GM19025 (cell line): ENCODE data around the gene EVC.

ENCODE experiments used
- ATAC-seq: cut with Tn5 transposase; IDR thresholded peaks from one replicate; pipeline ENCODE4 v1.9.1; 2021; ENCODE audit warnings: mild to moderate bottlenecking, low read depth, moderate library complexity; ENCODE audit not compliant: unreplicated experiment

EVC gene

GRCh38 chr4:5710961-5711478 is at the start of gene EVC:
Gene EVC, plus strand, starts transcription at chr4:5711201. Its CDS starts 180 bp downstream, at chr4:5711381.
- ATAC-seq: no peak

- ATAC-seq: no peak
These were observed 49.8 kb upstream of the EVC start for GRCh38 chr4:5661237-5661636.

GRCh38 chr4:5662555-5662954 is 48.4 kb upstream of the EVC start:
- no peak for ATAC-seq

- ATAC-seq: no peak
These were observed 46.2 kb upstream of the EVC start for GRCh38 chr4:5664778-5665177.

- no peak for ATAC-seq
These were observed 44.3 kb upstream of the EVC start for GRCh38 chr4:5666741-5667140.

- ATAC-seq: no peak
These were observed 34.2 kb upstream of the EVC start for GRCh38 chr4:5676763-5677162.

- no peak for ATAC-seq
These were observed 32.0 kb upstream of the EVC start for GRCh38 chr4:5678977-5679376.

- ATAC-seq: no peak
These were observed 27.4 kb upstream of the EVC start for GRCh38 chr4:5683566-5683965.

- ATAC-seq: no peak
These were observed 25.7 kb upstream of the EVC start for GRCh38 chr4:5685296-5685695.

GRCh38 chr4:5686338-5686737 is 24.7 kb upstream of the EVC start:
- no peak for ATAC-seq

- ATAC-seq: no peak
These were observed 21.9 kb upstream of the EVC start for GRCh38 chr4:5689065-5689464.

GRCh38 chr4:5691491-5692132 is 19.4 kb upstream of the EVC start:
- ATAC-seq: no peak

- ATAC-seq: no peak
These were observed 17.1 kb upstream of the EVC start for GRCh38 chr4:5693871-5694270.

- ATAC-seq: no peak
These were observed 14.7 kb upstream of the EVC start for GRCh38 chr4:5696341-5696740.

GRCh38 chr4:5700459-5700858 is 10.5 kb upstream of the EVC start:
- ATAC-seq: no peak

- no peak for ATAC-seq
These were observed 9.0 kb upstream of the EVC start for GRCh38 chr4:5701971-5702370.

GRCh38 chr4:5703831-5704230 is 7.2 kb upstream of the EVC start:
- ATAC-seq: no peak

- no peak for ATAC-seq
These were observed 6.7 kb upstream of the EVC start for GRCh38 chr4:5704276-5704675.

- no peak for ATAC-seq
These were observed 5.2 kb upstream of the EVC start for GRCh38 chr4:5705647-5706320.

- no peak for ATAC-seq
These were observed 4.3 kb upstream of the EVC start for GRCh38 chr4:5706486-5707290.

GRCh38 chr4:5707366-5707765 is 3.6 kb upstream of the EVC start:
- no peak for ATAC-seq
